Psoas muscle (tissue), 8 donors: ENCODE measurements around the gene PTPRM. TPM values are rescaled to one million over a fixed set of nuclear protein-coding genes. Genes with fewer than 3 reads are reported as not detected.

ENCODE experiments used
- ATAC-seq, 4 donors: fragments of 200-7000 bp; cut with Tn5 transposase; one replicate each; pipeline ENCODE4 v1.9.1; 2020; ENCODE audit warnings: moderate library complexity in 3 of 4, mild to moderate bottlenecking in 2 of 4
- DNase-seq, 2 donors: peaks; one replicate each; pipeline ENCODE4 v3.0.0-alpha.2; 2020
- H3K27ac ChIP-seq: fragments of 200-600 bp; one replicate; pipeline ENCODE4 v1.8.0; 2022
- H3K27me3 ChIP-seq, 3 donors: fragments of 200-600 bp in 1 of 3; one replicate each; pipeline versions ENCODE4 v1.6.1 to v1.8.0; 2013 to 2022; ENCODE audit warnings: low read length in 2 of 3, mild to moderate bottlenecking in 2 of 3, moderate library complexity in 1 of 3; ENCODE audit not compliant: insufficient read depth in 3 of 3
- H3K36me3 ChIP-seq, 2 donors: fragments of 200-600 bp in 1 of 2; one replicate each; pipeline versions ENCODE4 v1.6.1 to v1.8.0; 2013 to 2022; ENCODE audit warnings: low read depth in 1 of 2, mild to moderate bottlenecking in 1 of 2, moderate library complexity in 1 of 2; ENCODE audit not compliant: insufficient read depth in 1 of 2
- H3K4me1 ChIP-seq: fragments of 200-600 bp; one replicate; pipeline ENCODE4 v1.8.0; 2022
- H3K4me3 ChIP-seq: fragments of 200-600 bp; one replicate; pipeline ENCODE4 v1.8.0; 2022; ENCODE audit warnings: mild to moderate bottlenecking
- H3K9me3 ChIP-seq: fragments of 200-600 bp; one replicate; pipeline ENCODE4 v1.8.0; 2022
- WGBS, 3 donors: extraction: QIAGEN DNeasy Blood & Tissue Kit; methylation state at CpG; one replicate each; pipeline versions ENCODE4 v1.1.6 to v1.1.7; 2013; 5-methylcytosine and 5-hydroxymethylcytosine counted together
- intact Hi-C, 2 donors: fragments of 100-400 bp; cut with DNase I; formaldehyde crosslinking; loops; one replicate each; pipeline versions ENCODE4 v1.11.0 to v1.14.2; 2022
- polyA plus RNA-seq, 3 donors: library from polyadenylated mRNA; stranded (reverse); fragments of 200-250 nt; gene quantifications; one replicate each; pipeline ENCODE4 v1.2.3, GENCODE V29; 2013
- total RNA-seq, 4 donors: library from RNA; stranded (reverse); fragmentation: NEBNext Ultra II Directional in 2 of 4; extraction: Animal tissue kit (Norgen Biotek cat#: 25700) in 2 of 4; gene quantifications; one replicate each; pipeline versions ENCODE4 v1.2.1 to v1.2.4, GENCODE V29; 2021 to 2023
- TF ChIP-seq, protein P1 (sequence below): fragments of 200-600 bp; IDR thresholded peaks from one replicate; pipeline ENCODE4 v1.8.0; 2022; ENCODE audit warnings: antibody characterized with exemption
- donor health status: healthy with polysubstance abuse.
- donor health status: DM: no; HTN: no; CAD: no; lungs with moderate emphysema.
- donor health status: Bipolar disorder and iron deficiency.
- donor health status: healthy.
- donor health status: DM: yes; HTN: yes; CAD: no.
- donor health status: DM: no; HTN: no; CAD: no.
- donor health status: DM: no; HTN: no; CAD: no.
- donor health status: DM: yes; HTN: yes; CAD: no.

PTPRM gene
- total and polyA plus RNA-seq, 7 donors = 27.4 to 78.9 (median 39.0) TPM

DNA sequence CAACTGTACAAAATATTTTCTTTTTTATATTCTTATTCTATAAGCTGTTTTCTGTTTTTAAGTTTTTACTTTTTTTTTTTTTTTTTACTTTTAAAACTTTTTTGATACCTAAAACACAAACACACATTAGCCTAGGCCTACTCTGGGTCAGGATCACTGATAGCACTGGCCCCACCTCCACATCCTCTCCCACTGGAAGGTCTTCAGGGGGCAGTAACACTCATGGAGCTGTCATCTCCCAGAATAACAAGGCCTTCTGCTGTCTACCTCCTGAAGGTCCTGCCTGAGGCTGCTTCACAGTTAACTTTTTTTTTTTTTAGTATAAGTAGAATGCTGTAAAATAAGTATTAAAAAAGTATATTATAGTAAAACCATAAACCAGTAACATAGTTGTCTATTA is 415.1 kb downstream of the PTPRM start:
- intact Hi-C loops = no loop called here
- DNase-seq = no peak
- Histone ChIP-seq H3K4me1 (no peaks in the 10 kb centered on the region), H3K27ac (no peak overlapping the region), H3K36me3 (no peaks in the 10 kb centered on the region), H3K9me3 (no peaks in the 10 kb centered on the region), H3K27me3 (no peaks in the 10 kb centered on the region), H3K4me3 (no peak overlapping the region)
- TF ChIP-seq, protein P1, sequence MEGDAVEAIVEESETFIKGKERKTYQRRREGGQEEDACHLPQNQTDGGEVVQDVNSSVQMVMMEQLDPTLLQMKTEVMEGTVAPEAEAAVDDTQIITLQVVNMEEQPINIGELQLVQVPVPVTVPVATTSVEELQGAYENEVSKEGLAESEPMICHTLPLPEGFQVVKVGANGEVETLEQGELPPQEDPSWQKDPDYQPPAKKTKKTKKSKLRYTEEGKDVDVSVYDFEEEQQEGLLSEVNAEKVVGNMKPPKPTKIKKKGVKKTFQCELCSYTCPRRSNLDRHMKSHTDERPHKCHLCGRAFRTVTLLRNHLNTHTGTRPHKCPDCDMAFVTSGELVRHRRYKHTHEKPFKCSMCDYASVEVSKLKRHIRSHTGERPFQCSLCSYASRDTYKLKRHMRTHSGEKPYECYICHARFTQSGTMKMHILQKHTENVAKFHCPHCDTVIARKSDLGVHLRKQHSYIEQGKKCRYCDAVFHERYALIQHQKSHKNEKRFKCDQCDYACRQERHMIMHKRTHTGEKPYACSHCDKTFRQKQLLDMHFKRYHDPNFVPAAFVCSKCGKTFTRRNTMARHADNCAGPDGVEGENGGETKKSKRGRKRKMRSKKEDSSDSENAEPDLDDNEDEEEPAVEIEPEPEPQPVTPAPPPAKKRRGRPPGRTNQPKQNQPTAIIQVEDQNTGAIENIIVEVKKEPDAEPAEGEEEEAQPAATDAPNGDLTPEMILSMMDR = no peak
- no peak for ATAC-seq

DNA sequence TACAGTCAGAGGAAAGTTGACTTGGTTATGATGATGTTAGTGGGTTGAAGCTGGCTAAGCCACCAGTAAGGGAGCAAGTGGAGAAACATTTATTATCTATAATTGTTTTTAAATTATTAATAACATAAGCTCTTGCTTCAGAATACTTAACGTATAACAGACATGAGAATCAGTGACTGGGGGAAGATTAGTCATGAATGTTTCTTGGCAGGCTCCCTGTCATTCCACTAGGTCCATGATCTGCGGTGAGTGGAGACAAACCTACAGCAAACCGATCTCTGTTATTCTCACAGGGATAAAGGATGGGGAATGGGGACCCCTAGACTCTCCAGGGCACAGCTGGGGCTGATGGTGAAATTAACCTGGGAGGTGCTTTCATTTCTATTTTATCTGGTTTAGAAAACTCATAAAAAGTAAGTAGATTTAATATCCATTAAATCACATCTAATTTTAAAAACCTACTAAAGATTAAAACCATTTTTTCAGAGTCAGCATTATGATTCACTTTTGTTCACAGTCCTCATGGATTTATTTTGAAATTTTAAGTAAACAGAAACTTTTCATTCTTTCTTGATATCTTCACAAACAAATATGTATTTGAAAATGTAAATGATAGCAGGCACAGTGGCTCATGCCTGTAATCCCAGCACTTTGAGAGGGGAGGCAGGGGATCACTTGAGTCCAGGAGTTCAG is 420.3 kb downstream of the PTPRM start:
- H3K4me3 ChIP-seq = no peak overlapping the region
- WGBS, 3 donors = 43 to 51% (median 43%) methylated on average over 3 of the region's 3 CpGs
- no peak overlapping the region for H3K27ac ChIP-seq
- DNase-seq (no peak), ATAC-seq (peak in 2 of 4 donors; percentile 54 to 56)
- no peaks in the 10 kb centered on the region for H3K36me3 ChIP-seq
- TF ChIP-seq, protein P1 = no peak
- H3K9me3 ChIP-seq = no peaks in the 10 kb centered on the region
- no peaks in the 10 kb centered on the region for H3K4me1 ChIP-seq
- intact Hi-C loops = no loop called here
- H3K27me3 ChIP-seq = no peaks in the 10 kb centered on the region

DNA sequence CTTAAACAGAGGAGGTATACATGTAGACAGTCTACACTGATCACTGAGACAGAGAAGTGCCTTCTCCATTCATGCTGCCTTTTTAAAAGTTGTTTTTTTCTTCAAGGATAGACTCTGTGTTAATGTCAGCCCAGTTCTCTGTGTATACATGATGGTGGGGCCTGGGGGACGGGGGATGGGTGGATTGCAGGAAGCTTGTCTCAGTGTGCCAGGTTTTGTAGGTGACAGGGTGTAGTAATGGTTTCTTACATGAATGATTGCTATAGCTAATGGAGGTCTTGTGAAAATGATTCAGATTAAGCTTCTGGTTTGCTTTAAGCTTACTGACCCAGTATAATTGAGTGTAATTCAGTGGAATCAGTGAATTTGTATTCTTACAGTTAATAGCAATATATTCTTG is 423.6 kb downstream of the PTPRM start:
- ATAC-seq = no peak

DNA sequence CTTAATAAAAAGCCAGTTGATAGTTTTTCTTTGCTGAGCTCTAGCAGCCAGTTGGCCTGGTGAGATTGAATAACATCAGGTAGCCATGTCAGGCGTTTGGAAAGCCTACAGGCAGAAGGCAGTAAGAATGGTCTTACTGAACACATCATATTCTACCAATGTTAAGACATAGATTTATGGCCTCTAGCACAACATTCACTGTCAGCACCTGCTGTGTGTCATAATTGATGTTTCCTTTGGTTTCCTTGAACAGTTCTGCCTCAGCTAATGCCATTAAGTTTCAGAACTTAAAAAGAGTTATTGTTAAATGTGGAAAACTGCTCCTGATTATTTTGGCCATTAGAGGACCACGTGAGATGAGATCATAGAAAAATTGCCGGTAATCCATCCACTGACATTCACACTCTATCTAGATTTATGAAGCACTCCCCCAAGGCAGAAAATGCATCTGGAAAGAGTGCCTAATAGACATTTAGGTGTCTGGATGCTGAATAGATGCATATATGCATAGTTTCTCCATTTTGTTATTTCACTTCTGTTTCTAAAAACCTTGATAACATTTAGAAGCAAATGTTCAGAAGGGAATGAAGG is 434.7 kb downstream of the PTPRM start:
- Histone ChIP-seq H3K27ac (peak overlapping the region; percentile 7), H3K36me3 (no peaks in the 10 kb centered on the region), H3K4me1 (peaks cover 36% of the 10 kb centered on the region), H3K9me3 (no peaks in the 10 kb centered on the region), H3K27me3 (no peaks in the 10 kb centered on the region), H3K4me3 (no peak overlapping the region)
- WGBS, 3 donors = 13 to 28% (median 24%) methylated on average over 3 of the region's 3 CpGs
- intact Hi-C loops = no loop called here
- TF ChIP-seq, protein P1 = no peak
- DNase-seq (no peak), ATAC-seq (peak; percentile 67 to 96 (median 92))

More for the DNA sequence above, 423.6 kb downstream of the PTPRM start:
- no peak overlapping the region for H3K4me3 ChIP-seq
- no peaks in the 10 kb centered on the region for H3K36me3 ChIP-seq
- H3K9me3 ChIP-seq = no peaks in the 10 kb centered on the region
- DNase-seq = no peak
- H3K4me1 ChIP-seq = no peaks in the 10 kb centered on the region
- TF ChIP-seq, protein P1 = no peak
- 5 to 100% (median 93%) methylated on average over 1 of the region's 1 CpG for WGBS, 3 donors
- no peaks in the 10 kb centered on the region for H3K27me3 ChIP-seq
- H3K27ac ChIP-seq = no peak overlapping the region
- intact Hi-C loops = no loop called here
